GM23338 (cell line): ENCODE data around the gene CHAT. TPM values are rescaled to one million over a fixed set of nuclear protein-coding genes. Genes with fewer than 3 reads are reported as not detected.

Experiments used
- ATAC-seq: fragments of 200-7000 bp; cut with Tn5 transposase; 3 replicates; pipeline ENCODE4 v1.9.1; 2020
- DNase-seq: peaks from one replicate; pipeline ENCODE4 v3.0.0-alpha.2; 2015; ENCODE audit warnings: low spot score
- H2AFZ ChIP-seq: fragments of 200-600 bp; sonication (generic); 2 replicates; pipeline ENCODE4 v1.8.0; 2016; ENCODE audit warnings: antibody characterized with exemption, mild to moderate bottlenecking, moderate library complexity
- H3F3A ChIP-seq: fragments of 200-600 bp; sonication (generic); replicated peaks from 2 replicates; pipeline ENCODE4 v1.8.0; 2017; ENCODE audit warnings: antibody characterized with exemption, mixed run types, low read depth
- H3K27ac ChIP-seq: fragments of 200-600 bp; sonication (generic); 2 replicates; pipeline ENCODE4 v1.6.1; 2016; ENCODE audit warnings: low read depth
- H3K27me3 ChIP-seq: fragments of 200-600 bp; sonication (generic); 2 replicates; pipeline ENCODE4 v1.8.0; 2016; ENCODE audit warnings: mild to moderate bottlenecking, mixed run types, moderate library complexity; ENCODE audit not compliant: insufficient read depth
- H3K36me3 ChIP-seq: fragments of 200-600 bp; sonication (generic); 2 replicates; pipeline ENCODE4 v1.8.0; 2016; ENCODE audit warnings: mild to moderate bottlenecking; ENCODE audit not compliant: insufficient read depth
- H3K4me1 ChIP-seq: fragments of 200-600 bp; sonication (generic); 2 replicates; pipeline ENCODE4 v1.8.0; 2016; ENCODE audit warnings: mild to moderate bottlenecking, moderate library complexity; ENCODE audit not compliant: insufficient read depth
- H3K4me2 ChIP-seq: fragments of 200-600 bp; sonication (generic); 2 replicates; pipeline ENCODE4 v1.7.1; 2017; ENCODE audit warnings: mixed run types
- H3K4me3 ChIP-seq: fragments of 200-600 bp; sonication (generic); 2 replicates; pipeline ENCODE4 v1.6.1; 2016; ENCODE audit warnings: mixed run types
- H3K79me2 ChIP-seq: fragments of 200-600 bp; sonication (generic); replicated peaks from 2 replicates; pipeline ENCODE4 v1.8.0; 2017; ENCODE audit warnings: mild to moderate bottlenecking; ENCODE audit not compliant: insufficient read depth
- H3K9me2 ChIP-seq: fragments of 200-600 bp; sonication (generic); 2 replicates; pipeline ENCODE4 v1.8.0; 2017; ENCODE audit not compliant: insufficient read depth
- H4K20me1 ChIP-seq: fragments of 200-600 bp; sonication (generic); replicated peaks from 2 replicates; pipeline ENCODE4 v1.8.0; 2017; ENCODE audit warnings: mild to moderate bottlenecking; ENCODE audit not compliant: insufficient read depth
- H3K27ac Mint-ChIP-seq: 2 replicates; pipeline ENCODE4 v1.8.0; 2020; ENCODE audit warnings: inconsistent platforms, mild to moderate bottlenecking, moderate library complexity, mixed read lengths
- H3K27me3 Mint-ChIP-seq: 3 replicates; pipeline ENCODE4 v1.8.0; 2022; ENCODE audit warnings: low read depth, mild to moderate bottlenecking, moderate library complexity, mixed read lengths, inconsistent platforms; ENCODE audit not compliant: insufficient read depth, poor library complexity
- H3K36me3 Mint-ChIP-seq: 3 replicates; pipeline ENCODE4 v1.8.0; 2021; ENCODE audit warnings: low read depth, mild to moderate bottlenecking, inconsistent platforms, moderate library complexity, mixed read lengths
- H3K4me1 Mint-ChIP-seq: 3 replicates; pipeline ENCODE4 v1.8.0; 2020; ENCODE audit warnings: mild to moderate bottlenecking, inconsistent platforms, mixed read lengths
- H3K4me3 Mint-ChIP-seq: 3 replicates; pipeline ENCODE4 v1.8.0; 2021; ENCODE audit warnings: moderate library complexity, mild to moderate bottlenecking, inconsistent platforms, mixed read lengths
- H3K9me3 Mint-ChIP-seq: 3 replicates; pipeline ENCODE4 v1.8.0; 2020; ENCODE audit warnings: moderate library complexity, mild to moderate bottlenecking, inconsistent platforms, mixed read lengths
- CREB1 ChIP-seq: fragments of 250-450 bp; sonication (Bioruptor Pico); IDR thresholded peaks from 2 replicates; pipeline ENCODE4 v1.5.0; 2020; ENCODE audit warnings: low read depth, mild to moderate bottlenecking, moderate library complexity
- ETS1 ChIP-seq: IDR thresholded peaks from 2 replicates; pipeline ENCODE4 v1.6.1; 2016; ENCODE audit warnings: antibody characterized with exemption
- EZH2 ChIP-seq: fragments of 200-600 bp; sonication (generic); IDR thresholded peaks from one replicate; pipeline ENCODE4 v1.8.0; 2017; ENCODE audit warnings: antibody characterized with exemption, mild to moderate bottlenecking, low read depth; ENCODE audit not compliant: unreplicated experiment
- EZH2phosphoT487 ChIP-seq: fragments of 200-600 bp; sonication (generic); IDR thresholded peaks from one replicate; pipeline ENCODE4 v1.8.1; 2018; ENCODE audit warnings: antibody characterized with exemption; ENCODE audit not compliant: unreplicated experiment
- JUNB ChIP-seq: IDR thresholded peaks from one replicate; pipeline ENCODE4 v1.6.1; 2016; ENCODE audit warnings: antibody characterized with exemption; ENCODE audit not compliant: unreplicated experiment
- NANOG ChIP-seq: IDR thresholded peaks from 2 replicates; pipeline ENCODE4 v1.6.1; 2016; ENCODE audit warnings: antibody characterized with exemption, borderline replicate concordance
- POLR2AphosphoS5 ChIP-seq: IDR thresholded peaks from 2 replicates; pipeline ENCODE4 v1.6.1; 2016; ENCODE audit warnings: antibody characterized with exemption, low read depth
- STAT1 ChIP-seq: IDR thresholded peaks from one replicate; pipeline ENCODE4 v1.6.1; 2016; ENCODE audit warnings: antibody characterized with exemption; ENCODE audit not compliant: unreplicated experiment
- ZNF114 ChIP-seq: fragments of 250-450 bp; sonication (Bioruptor Pico); IDR thresholded peaks from 2 replicates; pipeline ENCODE4 v1.5.0; 2020; ENCODE audit warnings: mild to moderate bottlenecking, moderate library complexity
- ZNF331 ChIP-seq: fragments of 250-450 bp; sonication (Bioruptor Pico); IDR thresholded peaks from 2 replicates; pipeline ENCODE4 v1.5.0; 2020; ENCODE audit warnings: low read depth, mild to moderate bottlenecking, moderate library complexity
- ZNF462 ChIP-seq: fragments of 250-450 bp; sonication (Bioruptor Pico); IDR thresholded peaks from 2 replicates; pipeline ENCODE4 v1.5.0; 2020; ENCODE audit warnings: mild to moderate bottlenecking, moderate library complexity
- polyA plus RNA-seq: library from polyadenylated mRNA; unstranded; fragments of >200 nt; fragmentation: Nextera tagmentation; extraction: Ambion mirVana; gene quantifications from 2 replicates; pipeline ENCODE4 v1.2.1, GENCODE V29; 2016
- total RNA-seq: library from RNA; depleted of rRNA; stranded (reverse); fragments of >200 nt; shearing (Covaris generic); gene quantifications from 2 replicates; pipeline ENCODE4 v1.2.3, GENCODE V29; 2014

CHAT gene
- total and polyA plus RNA-seq, 2 experiments from 2014 or later = not detected

GRCh38 chr10:49696311-49696710, 82.5 kb downstream of the CHAT start:
- no peak overlapping the region for H3K27ac ChIP-seq
- H3K27me3 Mint-ChIP-seq = peaks cover 54% of the 10 kb centered on the region
- TF ChIP-seq CREB1 (CRISPR knock-in tag) (no peak), NANOG (no peak), ETS1 (no peak), EZH2phosphoT487 (no peak), ZNF331 (CRISPR knock-in tag) (no peak)

GRCh38 chr10:49698679-49699078, 84.8 kb downstream of the CHAT start:
- ATAC-seq = no peak
- TF ChIP-seq EZH2 = no peak
- no peak for TF ChIP-seq ZNF331 (CRISPR knock-in tag)
- TF ChIP-seq NANOG = no peak
- TF ChIP-seq ETS1 = no peak
- no peak for TF ChIP-seq CREB1 (CRISPR knock-in tag)
- no peak for TF ChIP-seq POLR2AphosphoS5
- TF ChIP-seq JUNB = no peak
- TF ChIP-seq ZNF114 = no peak
- no peak for TF ChIP-seq ZNF462
- TF ChIP-seq STAT1 = no peak

More at GRCh38 chr10:49696311-49696710, 82.5 kb downstream of the CHAT start:
- H3K4me1 ChIP-seq = peaks cover 13% of the 10 kb centered on the region
- ATAC-seq (no peak), DNase-seq (no peak)
- H3K27ac Mint-ChIP-seq = no peak overlapping the region
- peaks cover 13% of the 10 kb centered on the region; the same call in 2 of the 3 replicates for H3K9me3 Mint-ChIP-seq
- no peaks in the 10 kb centered on the region; the same call in 1 of the 2 replicates for H4K20me1 ChIP-seq
- peaks cover 65% of the 10 kb centered on the region for H3K27me3 ChIP-seq
- H3K9me2 ChIP-seq = no peaks in the 10 kb centered on the region; the same call in 1 of the 2 replicates
- no peak overlapping the region for H3K4me2 ChIP-seq
- H3K79me2 ChIP-seq = no peaks in the 10 kb centered on the region
- H3K4me1 Mint-ChIP-seq = peaks cover 17% of the 10 kb centered on the region
- H2AFZ ChIP-seq = no peak overlapping the region
- no peaks in the 10 kb centered on the region for H3K36me3 ChIP-seq
- no peak overlapping the region for H3K4me3 Mint-ChIP-seq
- no peaks in the 10 kb centered on the region for H3K36me3 Mint-ChIP-seq
- H3F3A ChIP-seq = no peaks in the 10 kb centered on the region; the same call in 1 of the 2 replicates
- H3K4me3 ChIP-seq = no peak overlapping the region

More at GRCh38 chr10:49698679-49699078, 84.8 kb downstream of the CHAT start:
- H3K36me3 ChIP-seq = no peaks in the 10 kb centered on the region
- H3K27ac Mint-ChIP-seq = no peak overlapping the region
- H4K20me1 ChIP-seq = no peaks in the 10 kb centered on the region; the same call in 1 of the 2 replicates
- H3K79me2 ChIP-seq = no peaks in the 10 kb centered on the region
- H3K36me3 Mint-ChIP-seq = no peaks in the 10 kb centered on the region
- H3K27me3 ChIP-seq = peaks cover 42% of the 10 kb centered on the region
- H3K4me1 ChIP-seq = peaks cover 5% of the 10 kb centered on the region; the same call in 1 of the 2 replicates
- peaks cover 10% of the 10 kb centered on the region for H3K4me1 Mint-ChIP-seq
- H3K4me2 ChIP-seq = no peak overlapping the region
- no peak overlapping the region for H3K4me3 ChIP-seq
- no peak overlapping the region for H2AFZ ChIP-seq
- H3F3A ChIP-seq = no peaks in the 10 kb centered on the region
- H3K27me3 Mint-ChIP-seq = peaks cover 34% of the 10 kb centered on the region
- H3K4me3 Mint-ChIP-seq = no peak overlapping the region
- no peaks in the 10 kb centered on the region; the same call in 1 of the 2 replicates for H3K9me2 ChIP-seq
- no peak overlapping the region for H3K27ac ChIP-seq
- H3K9me3 Mint-ChIP-seq = peaks cover 5% of the 10 kb centered on the region; the same call in 2 of the 3 replicates
- no peak for DNase-seq
